Measurements from ENCODE around the gene DIS3L2.

DIS3L2 gene

DNA sequence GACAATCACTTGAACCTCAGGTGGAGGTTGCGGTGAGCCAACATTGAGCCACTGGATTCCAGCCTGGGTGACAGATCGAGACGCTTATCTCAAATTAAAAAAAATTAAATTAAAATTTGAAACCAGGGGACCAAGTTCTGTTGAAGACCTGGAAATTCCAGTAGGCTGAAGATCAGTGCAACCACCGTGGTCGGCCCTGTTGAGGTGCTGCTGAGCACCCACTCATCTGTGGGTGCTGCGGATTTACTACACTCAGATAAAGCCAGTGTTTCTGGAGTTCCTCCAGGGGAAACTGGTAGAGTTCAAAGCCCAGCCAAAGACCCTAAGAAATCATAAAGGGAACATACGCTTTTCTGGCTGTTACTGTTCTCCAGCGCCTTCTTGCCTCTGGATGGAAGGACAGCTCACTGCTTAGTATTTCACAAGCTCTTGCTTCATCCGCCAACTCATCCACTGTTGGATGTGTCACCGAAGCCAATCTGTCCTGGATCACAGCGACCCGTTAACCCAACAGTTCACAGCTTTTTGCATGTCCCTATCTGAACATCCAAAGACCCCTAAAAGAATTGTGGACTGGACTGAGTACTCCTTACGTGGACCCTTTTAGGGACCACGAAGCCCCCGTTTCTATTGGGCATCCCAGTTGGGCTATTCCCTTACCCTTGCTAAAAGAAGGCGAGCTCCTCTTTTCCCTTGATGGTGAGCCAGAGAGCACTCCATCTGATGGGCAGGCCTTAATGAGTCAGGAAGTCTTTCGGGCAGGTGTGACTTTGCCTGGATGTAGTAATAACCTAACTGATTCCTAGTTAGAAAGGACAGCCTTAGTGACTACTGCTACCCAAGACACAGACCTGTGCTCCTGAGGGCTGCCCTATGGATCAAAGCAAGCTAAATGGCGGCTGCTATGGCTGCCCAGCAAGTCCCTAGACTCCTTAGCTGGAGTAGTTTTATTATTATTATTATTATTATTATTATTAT, 411.0 kb downstream of the DIS3L2 start:
- TF ChIP-seq, protein P1, sequence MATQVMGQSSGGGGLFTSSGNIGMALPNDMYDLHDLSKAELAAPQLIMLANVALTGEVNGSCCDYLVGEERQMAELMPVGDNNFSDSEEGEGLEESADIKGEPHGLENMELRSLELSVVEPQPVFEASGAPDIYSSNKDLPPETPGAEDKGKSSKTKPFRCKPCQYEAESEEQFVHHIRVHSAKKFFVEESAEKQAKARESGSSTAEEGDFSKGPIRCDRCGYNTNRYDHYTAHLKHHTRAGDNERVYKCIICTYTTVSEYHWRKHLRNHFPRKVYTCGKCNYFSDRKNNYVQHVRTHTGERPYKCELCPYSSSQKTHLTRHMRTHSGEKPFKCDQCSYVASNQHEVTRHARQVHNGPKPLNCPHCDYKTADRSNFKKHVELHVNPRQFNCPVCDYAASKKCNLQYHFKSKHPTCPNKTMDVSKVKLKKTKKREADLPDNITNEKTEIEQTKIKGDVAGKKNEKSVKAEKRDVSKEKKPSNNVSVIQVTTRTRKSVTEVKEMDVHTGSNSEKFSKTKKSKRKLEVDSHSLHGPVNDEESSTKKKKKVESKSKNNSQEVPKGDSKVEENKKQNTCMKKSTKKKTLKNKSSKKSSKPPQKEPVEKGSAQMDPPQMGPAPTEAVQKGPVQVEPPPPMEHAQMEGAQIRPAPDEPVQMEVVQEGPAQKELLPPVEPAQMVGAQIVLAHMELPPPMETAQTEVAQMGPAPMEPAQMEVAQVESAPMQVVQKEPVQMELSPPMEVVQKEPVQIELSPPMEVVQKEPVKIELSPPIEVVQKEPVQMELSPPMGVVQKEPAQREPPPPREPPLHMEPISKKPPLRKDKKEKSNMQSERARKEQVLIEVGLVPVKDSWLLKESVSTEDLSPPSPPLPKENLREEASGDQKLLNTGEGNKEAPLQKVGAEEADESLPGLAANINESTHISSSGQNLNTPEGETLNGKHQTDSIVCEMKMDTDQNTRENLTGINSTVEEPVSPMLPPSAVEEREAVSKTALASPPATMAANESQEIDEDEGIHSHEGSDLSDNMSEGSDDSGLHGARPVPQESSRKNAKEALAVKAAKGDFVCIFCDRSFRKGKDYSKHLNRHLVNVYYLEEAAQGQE (IDR thresholded peaks at IDR 0.05; ENCODE audit: insufficient read depth in 1 of 2, low read depth in 2 of 2, low read length in 2 of 2), result no peak
- TF ChIP-seq POLR2AphosphoS5 (IDR thresholded peaks at IDR 0.05; ENCODE audit: low read depth, low read length) (no peak), SIN3A (IDR thresholded peaks at IDR 0.05; ENCODE audit: borderline replicate concordance, insufficient read depth, low read length) (no peak), TAF1 (IDR thresholded peaks at IDR 0.05; ENCODE audit: borderline replicate concordance, insufficient read depth, low read length) (no peak), FOXP2 (optimal IDR thresholded peaks at IDR 0.05; ENCODE audit: borderline replicate concordance, extremely low read depth, extremely low read length, insufficient read depth) (no peak)

DNA sequence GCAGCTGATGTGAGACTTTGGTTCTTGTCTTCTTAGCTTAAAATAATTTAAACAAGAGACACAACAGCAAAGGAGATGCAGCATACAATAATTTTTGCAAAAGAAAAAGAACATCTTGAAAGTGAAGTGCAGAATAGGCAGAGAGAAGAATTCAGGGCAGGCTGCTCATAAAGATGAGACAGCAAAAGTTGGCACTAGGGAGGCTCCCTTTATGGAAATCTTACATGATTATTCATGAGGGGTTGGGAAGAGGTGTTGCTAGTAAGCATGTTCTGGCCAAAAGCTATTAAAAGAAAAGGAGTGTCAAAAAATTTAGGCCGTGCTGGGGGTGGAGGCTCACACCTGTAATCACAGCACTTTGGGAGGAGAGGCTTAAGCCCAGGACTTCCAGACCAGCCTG, 412.8 kb downstream of the DIS3L2 start:
- TF ChIP-seq FOXP2 (optimal IDR thresholded peaks at IDR 0.05; ENCODE audit: borderline replicate concordance, extremely low read depth, extremely low read length, insufficient read depth) (no peak), TAF1 (IDR thresholded peaks at IDR 0.05; ENCODE audit: borderline replicate concordance, insufficient read depth, low read length) (no peak), SIN3A (IDR thresholded peaks at IDR 0.05; ENCODE audit: borderline replicate concordance, insufficient read depth, low read length) (no peak), POLR2AphosphoS5 (IDR thresholded peaks at IDR 0.05; ENCODE audit: low read depth, low read length) (no peak)
- TF ChIP-seq, protein P1 (IDR thresholded peaks at IDR 0.05; ENCODE audit: insufficient read depth in 1 of 2, low read depth in 2 of 2, low read length in 2 of 2), result no peak

DNA sequence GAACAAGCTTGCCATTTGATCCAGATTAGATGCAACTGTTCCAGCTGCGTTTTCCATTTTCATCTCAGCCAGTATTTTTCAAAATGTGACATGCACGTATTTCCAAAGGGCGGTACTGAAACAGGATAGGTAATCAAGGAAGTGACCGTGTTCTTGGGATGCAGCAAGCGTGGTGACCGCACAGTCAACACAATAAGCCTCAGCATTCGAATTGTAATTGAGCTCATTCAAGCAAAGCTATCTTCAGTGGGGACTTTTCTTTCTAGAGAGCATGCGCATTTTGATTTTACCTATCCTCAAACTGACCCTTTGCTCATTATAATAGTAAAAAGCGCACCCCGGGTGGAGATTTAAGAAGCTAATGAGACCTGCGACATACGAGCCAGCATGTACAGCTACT, 413.7 kb downstream of the DIS3L2 start:
- TF ChIP-seq TAF1 (IDR thresholded peaks at IDR 0.05; ENCODE audit: borderline replicate concordance, insufficient read depth, low read length) (no peak), POLR2AphosphoS5 (IDR thresholded peaks at IDR 0.05; ENCODE audit: low read depth, low read length) (no peak), FOXP2 (optimal IDR thresholded peaks at IDR 0.05; ENCODE audit: borderline replicate concordance, extremely low read depth, extremely low read length, insufficient read depth) (no peak), SIN3A (IDR thresholded peaks at IDR 0.05; ENCODE audit: borderline replicate concordance, insufficient read depth, low read length) (no peak)
- TF ChIP-seq, protein P1 (IDR thresholded peaks at IDR 0.05; ENCODE audit: insufficient read depth in 1 of 2, low read depth in 2 of 2, low read length in 2 of 2), result no peak

DNA sequence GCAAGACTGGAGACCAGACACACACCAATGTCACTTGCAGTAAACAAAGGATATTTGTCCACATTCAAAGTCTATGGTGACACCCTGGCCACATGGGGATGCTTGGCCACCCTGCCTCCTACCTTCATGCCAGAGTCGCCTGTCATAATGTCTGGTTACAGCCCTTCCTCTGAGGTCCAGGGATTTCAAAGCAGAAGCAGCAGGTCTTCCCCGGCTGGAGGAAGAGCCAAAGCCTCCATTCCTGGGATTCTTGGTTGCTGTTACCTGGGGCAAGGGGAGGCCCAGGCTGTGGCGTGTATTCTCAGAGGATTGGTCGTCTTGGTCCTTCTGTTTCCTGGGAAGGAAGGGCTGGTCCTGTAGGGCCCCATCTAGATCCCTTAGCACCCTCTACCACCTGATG, 414.7 kb downstream of the DIS3L2 start:
- TF ChIP-seq, protein P1 (IDR thresholded peaks at IDR 0.05; ENCODE audit: insufficient read depth in 1 of 2, low read depth in 2 of 2, low read length in 2 of 2), result no peak
- TF ChIP-seq FOXP2 (optimal IDR thresholded peaks at IDR 0.05; ENCODE audit: borderline replicate concordance, extremely low read depth, extremely low read length, insufficient read depth) (no peak), TAF1 (IDR thresholded peaks at IDR 0.05; ENCODE audit: borderline replicate concordance, insufficient read depth, low read length) (no peak), POLR2AphosphoS5 (IDR thresholded peaks at IDR 0.05; ENCODE audit: low read depth, low read length) (no peak), SIN3A (IDR thresholded peaks at IDR 0.05; ENCODE audit: borderline replicate concordance, insufficient read depth, low read length) (no peak)

Measured in PFSK-1 (cell line).